C4-2B (cell line): Measurements from ENCODE around the gene OSBPL6.
"Not testable (repeated sequence)": the region's sequence is repeated elsewhere in the genome, so short reads cannot be mapped to it uniquely, and the experiment has no call there.

Experiments used
- H3K27ac ChIP-seq: fragments of 450-650 bp; 2 replicates; pipeline ENCODE4 v1.5.1; 2017
- CTCF ChIP-seq: fragments of 450-650 bp; conservative IDR thresholded peaks from 2 replicates; pipeline ENCODE4 v1.5.1; 2017; ENCODE audit warnings: mild to moderate bottlenecking
- ZFX ChIP-seq: fragments of 450-650 bp; IDR thresholded peaks from 2 replicates; pipeline ENCODE4 v1.6.1; 2017

The OSBPL6 gene

GRCh38 chr2:178420463-178420999 lies 226.2 kb downstream of the OSBPL6 start:
- no peak overlapping the region for H3K27ac ChIP-seq
- TF ChIP-seq CTCF (no peak), ZFX (no peak)

GRCh38 chr2:178422097-178422496 lies 227.8 kb downstream of the OSBPL6 start:
- H3K27ac ChIP-seq: no peak overlapping the region
- TF ChIP-seq ZFX (no peak), CTCF (no peak)

- H3K27ac ChIP-seq: not testable (repeated sequence)
Observed at GRCh38 chr2:178423746-178424145, 229.4 kb downstream of the OSBPL6 start.

GRCh38 chr2:178425255-178425827 lies 231.0 kb downstream of the OSBPL6 start:
- TF ChIP-seq ZFX: no peak
- TF ChIP-seq CTCF: no peak
- no peak overlapping the region for H3K27ac ChIP-seq

- TF ChIP-seq ZFX: no peak
- no peak for TF ChIP-seq CTCF
Observed at GRCh38 chr2:178426388-178426787, 232.1 kb downstream of the OSBPL6 start.

GRCh38 chr2:178427458-178427857 lies 233.1 kb downstream of the OSBPL6 start:
- TF ChIP-seq CTCF: no peak
- no peak for TF ChIP-seq ZFX
- H3K27ac ChIP-seq: no peak overlapping the region

More at GRCh38 chr2:178426388-178426787, 232.1 kb downstream of the OSBPL6 start:
- H3K27ac ChIP-seq: no peak overlapping the region

DNA sequence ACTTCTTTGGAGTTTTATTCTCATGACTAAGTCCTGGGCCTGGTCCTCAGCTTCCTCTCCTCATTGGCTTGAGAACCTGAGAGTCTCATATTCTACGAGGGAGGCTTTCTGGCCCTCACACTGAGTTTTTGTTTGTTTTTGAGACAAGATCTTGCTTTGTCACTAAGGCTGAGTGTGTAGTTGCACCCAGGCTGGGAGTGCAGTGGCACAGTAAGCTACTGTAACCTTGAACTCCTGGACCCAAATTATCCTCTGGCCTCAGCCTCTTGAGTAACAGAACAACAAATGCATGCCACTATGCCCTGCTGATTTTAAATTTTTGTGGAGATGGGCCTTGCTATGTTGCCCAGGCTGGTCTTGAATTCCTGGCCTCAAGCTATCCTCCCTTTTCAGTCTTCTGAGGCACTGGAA lies 234.1 kb downstream of the OSBPL6 start:
- no peak for TF ChIP-seq CTCF
- no peak for TF ChIP-seq ZFX
- no peak overlapping the region for H3K27ac ChIP-seq

DNA sequence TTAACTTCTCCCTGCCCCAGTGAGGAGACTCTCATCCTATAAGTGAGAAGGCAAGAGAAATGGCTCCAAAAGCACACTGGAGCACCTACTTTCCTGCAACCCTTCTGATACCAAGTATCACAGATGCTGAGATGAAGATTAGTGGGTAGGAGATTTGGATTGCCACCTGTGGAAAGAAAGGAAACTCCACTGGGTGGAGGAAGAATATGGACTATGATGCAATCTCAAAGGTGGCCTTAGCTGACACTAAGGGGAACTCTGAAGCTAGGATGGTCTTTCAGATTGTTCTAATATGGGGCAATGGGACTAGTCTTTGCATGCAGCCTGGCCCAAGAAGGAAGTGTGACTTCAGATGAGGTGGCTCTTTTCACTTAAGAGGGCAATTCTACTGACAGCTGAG lies 235.0 kb downstream of the OSBPL6 start:
- H3K27ac ChIP-seq: no peak overlapping the region
- TF ChIP-seq CTCF: no peak
- no peak for TF ChIP-seq ZFX
